ENCODE measurements around the gene FGR.

FGR gene

GRCh38 chr1:27583479-27583878 is 51.5 kb downstream of the FGR start:
- no peak for DNase-seq

DNA sequence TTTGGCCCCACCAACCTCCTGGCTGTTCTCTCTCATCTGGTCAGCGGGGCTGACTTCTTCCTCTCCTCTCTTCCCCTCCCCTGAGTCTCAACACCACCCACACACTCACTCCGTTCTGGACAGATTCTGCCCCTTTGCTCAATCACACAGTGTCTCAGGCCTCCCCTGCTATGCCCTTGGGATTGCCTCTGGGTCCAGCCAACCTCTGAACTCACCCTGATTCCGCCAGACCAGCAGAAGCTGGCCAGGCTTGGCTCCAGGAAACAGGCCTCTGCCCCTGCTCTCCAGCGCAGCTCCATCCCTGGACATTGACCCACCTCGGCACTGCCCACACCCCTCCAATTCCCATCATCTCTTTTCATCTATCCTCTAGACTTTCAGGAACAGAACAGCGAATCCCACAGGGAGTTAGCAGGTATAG is 53.2 kb downstream of the FGR start:
- DNase-seq: no peak

DNA sequence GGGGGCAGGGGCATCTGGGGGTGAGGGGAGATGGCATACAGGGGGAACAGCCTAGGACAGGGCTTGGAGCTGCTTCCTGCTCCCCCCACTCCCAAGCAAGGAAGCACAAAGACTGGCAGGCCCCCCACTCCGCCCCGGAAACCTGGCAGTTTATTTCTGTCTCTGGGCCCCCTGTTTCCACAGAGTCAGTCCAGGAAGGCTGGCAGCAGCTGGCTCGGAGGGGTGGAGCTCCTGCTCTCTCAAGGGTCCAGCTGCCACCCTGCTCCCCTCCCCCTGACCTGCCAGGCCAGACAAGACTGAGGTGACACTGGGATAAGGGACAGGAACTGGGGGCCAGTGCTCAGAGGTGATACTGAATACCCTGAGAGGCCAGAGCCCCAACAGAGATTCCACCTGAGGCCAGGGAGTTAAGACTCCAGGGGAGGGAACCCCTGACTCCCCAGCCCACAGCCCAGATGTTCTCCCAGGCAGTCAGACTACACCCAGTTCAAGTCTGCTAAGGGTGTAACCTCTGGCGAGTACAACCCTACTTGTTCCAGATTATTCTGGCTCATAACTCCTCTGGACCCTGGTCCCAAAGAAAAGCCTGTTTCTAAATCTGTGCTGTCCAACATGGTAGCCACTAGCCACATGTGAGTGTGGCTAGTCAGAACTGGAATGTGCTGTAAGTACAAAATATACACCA is 57.3 kb downstream of the FGR start:
- no peak for DNase-seq

DNA sequence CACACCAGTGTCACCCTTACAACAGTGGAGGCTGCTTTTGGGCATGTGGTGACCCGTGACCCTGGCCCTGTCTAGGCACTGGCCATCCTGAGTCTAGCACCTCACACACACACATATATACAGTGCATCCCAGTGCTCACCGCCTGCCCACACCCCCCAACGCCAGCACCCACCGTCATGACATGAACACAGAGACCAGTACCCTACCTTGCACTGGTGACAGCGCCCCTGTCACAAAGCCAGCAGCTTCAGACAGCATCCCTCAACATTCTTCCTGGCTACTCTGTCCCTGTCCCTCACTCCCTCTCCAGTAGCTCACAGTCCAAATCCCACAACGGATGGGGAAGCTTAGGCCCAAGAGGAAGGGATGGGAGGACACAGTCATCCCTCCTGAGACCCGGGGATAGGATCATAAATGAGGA is 58.2 kb downstream of the FGR start:
- DNase-seq: no peak

- DNase-seq: no peak
Observed at GRCh38 chr1:27575840-27576331, 59.1 kb downstream of the FGR start.

DNA sequence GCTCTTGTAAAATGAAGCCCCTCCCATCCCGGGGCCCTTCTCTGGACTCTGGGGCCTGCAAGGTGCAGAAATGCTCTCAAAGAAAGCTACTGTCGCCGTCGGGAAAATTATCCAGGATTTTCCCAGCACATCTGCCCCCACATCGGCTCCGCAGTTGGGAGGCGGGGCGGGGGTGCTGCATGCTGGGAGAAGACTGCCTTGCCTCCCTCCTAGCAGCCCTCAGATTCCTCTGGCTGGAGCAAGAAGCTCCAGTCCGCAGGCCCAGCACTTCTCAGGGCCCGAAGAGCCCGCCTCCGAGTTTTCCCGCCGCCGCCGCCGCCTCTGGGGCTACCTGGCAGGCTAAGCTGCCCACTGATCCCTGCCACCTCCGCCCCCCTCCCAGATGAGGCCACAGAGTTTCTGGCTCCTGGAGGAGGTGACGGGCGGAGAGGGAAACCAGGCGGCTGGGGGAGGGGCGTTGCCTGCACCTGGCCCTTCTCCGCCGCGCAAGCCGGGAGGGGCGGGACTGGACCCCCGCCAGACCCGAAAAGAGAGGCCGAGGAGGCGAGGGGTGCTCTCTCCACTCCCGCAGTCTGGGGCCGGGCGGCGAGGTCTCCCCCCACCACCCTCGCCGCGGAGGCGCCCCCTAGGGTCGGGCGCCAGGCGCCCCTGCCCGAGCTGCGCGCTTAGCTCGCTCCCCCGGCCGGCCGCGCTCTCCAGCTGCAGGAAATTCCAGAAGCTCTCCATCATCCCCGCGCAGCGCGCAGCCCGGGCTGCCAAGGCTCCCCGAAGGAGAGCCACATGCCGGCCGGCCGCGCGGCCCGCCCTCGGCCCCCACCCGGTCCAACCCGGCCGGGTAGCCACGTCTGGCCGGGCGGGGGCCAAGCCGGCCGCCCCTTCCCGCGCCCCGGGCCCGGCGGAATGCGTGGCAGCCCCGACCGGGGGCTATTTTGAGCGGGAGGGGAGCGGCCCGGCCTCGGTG is 59.8 kb downstream of the FGR start:
- no peak for DNase-seq

GRCh38 chr1:27574001-27574781 is 60.8 kb downstream of the FGR start:
- DNase-seq: no peak

GRCh38 chr1:27572679-27573426 is 62.1 kb downstream of the FGR start:
- DNase-seq: no peak

DNA sequence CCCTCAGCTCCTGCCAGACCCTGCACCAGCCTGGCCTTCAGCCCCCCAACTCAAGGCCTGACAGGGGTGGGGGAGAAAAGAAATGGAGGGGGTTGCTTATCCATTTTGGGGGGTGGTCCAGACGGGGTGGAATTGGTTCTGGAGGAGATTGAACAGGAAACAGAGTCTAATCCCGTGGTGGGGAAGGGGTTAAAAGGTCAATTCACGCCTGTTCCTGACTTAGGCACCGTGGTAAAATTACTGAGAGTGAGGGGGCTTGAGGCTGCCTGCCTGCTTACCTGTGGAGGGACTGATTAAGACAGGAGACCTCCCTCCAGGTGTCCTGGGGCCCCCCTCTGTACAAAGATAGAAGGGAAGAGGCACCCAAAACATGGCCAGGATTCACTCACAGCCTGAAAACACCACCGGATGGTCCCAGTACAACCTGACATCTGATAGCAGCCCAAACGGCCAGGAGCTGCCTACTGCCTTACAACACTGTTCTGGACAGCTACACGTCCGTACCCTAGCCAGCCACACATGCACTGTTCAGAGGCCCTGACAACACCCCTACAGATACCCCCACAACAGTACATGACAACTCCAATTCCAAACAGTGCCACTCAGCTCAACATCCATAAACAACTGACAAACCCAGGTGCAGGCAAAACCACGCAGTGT is 62.8 kb downstream of the FGR start:
- DNase-seq: no peak

- no peak for DNase-seq
Observed at GRCh38 chr1:27571439-27572018, 63.5 kb downstream of the FGR start.

DNA sequence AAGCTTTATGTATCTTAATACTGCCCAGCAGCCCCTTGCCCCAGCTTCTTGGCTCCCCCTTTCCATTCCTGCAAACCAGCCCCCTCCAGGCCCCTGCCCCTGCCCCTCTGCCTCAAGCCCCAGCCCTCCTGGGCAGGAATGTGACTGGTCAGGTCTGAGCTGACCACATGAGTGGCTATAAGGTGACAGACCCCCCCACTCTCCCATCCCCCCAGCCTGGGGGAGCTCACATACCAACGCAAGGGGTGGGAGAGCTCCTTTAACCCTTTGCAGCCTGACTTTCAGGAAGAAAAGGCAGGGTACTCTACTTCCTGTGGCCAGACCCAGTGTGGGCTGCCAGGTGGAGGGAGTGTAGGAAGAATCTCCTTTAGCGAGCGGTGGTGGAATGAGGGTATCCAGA is 64.2 kb downstream of the FGR start:
- no peak for DNase-seq

DNA sequence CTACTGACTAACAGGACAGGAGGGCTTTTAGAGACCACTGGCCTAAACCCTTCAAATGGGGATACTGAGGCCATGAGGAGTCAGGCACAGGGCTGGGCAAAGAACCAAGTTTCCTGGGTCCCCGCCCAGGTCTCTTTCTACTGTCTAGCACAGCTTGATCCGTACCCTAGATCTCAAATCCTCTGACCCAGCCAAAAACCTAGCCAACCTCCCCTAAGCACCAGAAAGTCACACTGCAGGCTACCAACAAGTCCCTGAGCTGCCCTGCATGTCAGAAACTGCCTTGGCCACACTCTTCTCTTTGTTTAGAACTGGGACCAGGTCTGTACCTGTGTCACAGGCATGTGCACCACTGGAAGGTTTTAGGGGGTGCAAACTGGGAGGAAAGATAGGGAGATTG is 64.6 kb downstream of the FGR start:
- DNase-seq: no peak

GRCh38 chr1:27569506-27570291 is 65.3 kb downstream of the FGR start:
- no peak for DNase-seq

DNA sequence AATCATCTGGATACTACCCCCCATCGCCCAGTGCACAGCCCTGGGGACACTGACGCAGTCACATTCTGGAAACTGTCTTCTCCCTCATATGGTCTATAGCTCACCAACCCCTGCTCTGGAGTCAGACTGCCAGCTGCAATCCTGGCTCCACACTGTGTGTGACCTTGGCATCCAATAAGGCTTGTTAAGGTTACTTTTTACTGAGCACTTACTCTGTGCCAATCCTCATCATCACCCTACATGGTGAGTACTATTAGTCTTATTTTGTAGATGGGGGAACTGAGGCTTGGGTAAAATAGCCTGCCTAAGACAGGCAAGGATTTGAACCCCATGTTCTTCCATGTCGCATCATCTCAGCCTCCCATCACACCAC is 65.9 kb downstream of the FGR start:
- no peak for DNase-seq

DNA sequence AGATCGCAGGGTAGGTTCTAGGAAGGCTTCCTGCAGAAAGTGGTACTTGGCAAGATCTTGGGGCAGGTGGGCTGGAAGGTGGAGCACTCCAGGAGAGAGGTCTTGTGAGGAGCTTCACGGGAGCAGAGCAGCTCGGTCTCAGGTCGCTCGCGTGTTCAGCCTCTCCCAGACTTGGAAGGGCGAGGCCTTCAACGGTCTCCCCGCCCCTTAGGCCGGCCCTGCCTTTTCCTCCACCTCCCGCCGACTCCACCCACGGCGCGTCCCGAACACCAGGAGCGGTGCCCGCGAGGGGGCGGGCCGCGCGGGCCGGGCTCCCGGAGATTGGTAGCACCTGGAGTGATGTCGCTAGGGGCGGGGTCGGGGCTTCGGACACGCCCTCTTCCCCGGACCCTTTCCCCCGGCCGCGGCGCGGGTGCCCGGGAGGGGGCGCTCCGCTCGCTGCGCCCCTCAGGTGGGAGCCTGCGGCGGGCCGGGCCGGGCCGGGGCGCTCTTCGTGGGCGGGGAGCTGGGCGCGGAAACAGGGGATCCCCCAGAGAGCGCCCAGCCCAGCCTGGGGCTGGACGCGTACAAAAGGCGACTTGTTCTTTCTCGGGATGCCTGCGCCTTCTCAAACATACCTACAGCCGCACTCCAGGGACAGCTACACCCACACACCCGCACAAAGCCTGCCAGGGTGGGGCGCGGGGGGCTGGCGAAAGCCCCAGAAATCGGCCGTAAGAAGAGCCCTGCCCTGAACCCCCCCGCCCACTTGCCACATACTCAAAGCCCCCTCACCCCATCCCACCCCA is 66.5 kb downstream of the FGR start:
- peak; percentile 52 for DNase-seq

- DNase-seq: no peak
Observed at GRCh38 chr1:27567971-27568299, 67.0 kb downstream of the FGR start.

- DNase-seq: no peak
Observed at GRCh38 chr1:27567146-27567526, 67.8 kb downstream of the FGR start.

DNA sequence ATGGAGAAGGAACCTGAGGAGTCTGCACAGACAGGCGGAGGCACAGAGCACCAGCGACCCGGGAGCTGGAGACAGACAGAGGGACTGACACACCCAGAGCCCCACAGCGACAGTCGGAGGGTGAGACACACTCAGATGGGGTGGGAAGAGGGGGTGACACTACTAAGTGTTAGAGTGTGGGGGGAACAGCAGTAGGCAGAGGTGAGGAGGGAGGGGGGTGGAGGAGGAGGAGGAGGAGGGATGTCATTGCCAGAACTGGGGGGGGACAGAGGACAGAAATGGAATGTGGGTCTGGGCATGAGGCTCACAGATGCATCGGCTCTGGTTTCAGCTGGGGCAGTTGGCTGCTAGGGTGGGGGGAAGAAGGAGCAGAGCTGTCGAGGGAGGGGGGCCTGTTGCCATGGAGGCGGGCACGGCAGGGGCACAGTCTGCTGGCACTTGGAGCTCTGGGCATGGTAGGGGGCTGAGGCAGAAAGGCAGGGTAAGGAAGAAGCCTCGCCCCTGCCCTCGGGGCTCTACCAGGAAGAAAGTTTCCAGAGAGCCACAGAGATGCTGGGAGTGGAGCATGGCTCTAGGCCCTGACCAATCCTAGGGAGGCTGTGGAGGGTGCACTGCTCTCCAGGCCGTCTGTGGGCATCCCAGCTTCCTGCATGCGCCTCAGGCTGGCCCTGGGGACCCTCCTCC is 68.4 kb downstream of the FGR start:
- no peak for DNase-seq
